HCEC 1CT (cell line): Measurements from ENCODE around the gene ARHGEF6.
A peak's percentile ranks its signal among the peaks of the same experiment; 100 is the strongest.

Source experiments
- DNase-seq: peaks from one replicate; pipeline ENCODE4 v3.0.0-alpha.2; 2017

ARHGEF6 gene

DNA sequence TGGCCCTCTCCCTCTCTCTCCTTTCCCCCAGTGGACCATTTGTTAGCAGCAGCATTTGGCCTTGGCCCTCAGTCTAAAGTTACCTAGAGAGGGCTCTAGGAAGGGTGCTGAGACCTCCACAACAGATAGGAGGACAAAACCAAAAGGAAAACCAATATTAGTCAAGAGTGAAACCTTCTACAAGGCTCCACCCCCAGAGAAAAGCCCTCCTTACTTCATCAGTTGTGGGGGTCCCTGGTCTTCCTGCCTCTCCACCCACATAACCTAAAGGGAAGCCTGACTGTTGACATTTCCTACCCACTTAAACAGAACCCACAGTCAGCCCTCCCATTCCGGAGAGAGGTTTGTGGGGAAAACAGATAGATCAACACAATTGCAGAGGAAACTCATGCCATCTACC is 137.5 kb downstream of the ARHGEF6 start:
- no peak for DNase-seq

GRCh38 chrX:136639506-136640176 is 141.1 kb downstream of the ARHGEF6 start:
- DNase-seq = peak; percentile 2

- no peak for DNase-seq
Observed at GRCh38 chrX:136636121-136636520, 144.6 kb downstream of the ARHGEF6 start.

DNA sequence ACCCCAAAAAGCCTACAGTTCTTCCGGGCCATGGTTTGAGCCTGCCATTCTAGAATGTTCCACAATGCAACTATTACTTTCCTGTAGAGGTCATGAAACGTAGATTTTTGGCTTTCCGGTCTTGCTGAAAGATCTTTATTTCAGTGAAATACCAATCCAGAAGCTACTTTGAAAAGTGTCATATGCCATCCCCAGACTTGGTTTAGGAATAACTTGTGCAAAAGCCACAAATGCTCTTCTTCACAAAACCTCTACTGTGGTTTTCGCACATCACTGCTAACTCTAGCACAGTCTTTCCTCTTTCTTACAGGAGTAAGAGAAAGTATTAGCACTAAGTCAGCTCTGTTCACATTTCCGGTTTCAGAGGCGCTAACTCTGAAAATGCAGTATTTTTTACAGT is 145.5 kb downstream of the ARHGEF6 start:
- DNase-seq = no peak

- DNase-seq = no peak
Observed at GRCh38 chrX:136630881-136631280, 149.9 kb downstream of the ARHGEF6 start.

- DNase-seq = no peak
Observed at GRCh38 chrX:136629084-136629750, 151.5 kb downstream of the ARHGEF6 start.

GRCh38 chrX:136627409-136627808 is 153.3 kb downstream of the ARHGEF6 start:
- DNase-seq = no peak

DNA sequence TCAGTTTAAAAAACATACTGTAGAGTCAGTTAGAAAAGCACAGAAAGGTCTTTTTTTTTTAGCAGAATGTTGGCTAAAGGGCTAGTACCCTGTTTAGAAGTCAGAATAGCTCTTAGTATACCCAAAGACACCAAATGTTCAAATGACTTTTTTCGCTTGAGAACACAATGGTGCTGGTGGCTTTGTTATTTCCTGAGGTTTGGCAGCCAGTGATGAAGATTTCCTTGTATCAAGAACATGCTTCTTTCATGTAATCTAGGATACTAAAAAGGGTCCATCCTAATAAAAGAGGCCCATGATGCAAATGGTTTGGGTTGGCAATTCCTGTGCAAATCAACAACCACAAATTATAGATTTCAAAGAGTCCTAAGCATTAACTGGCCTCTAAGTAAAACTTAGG is 153.8 kb downstream of the ARHGEF6 start:
- DNase-seq = no peak

DNA sequence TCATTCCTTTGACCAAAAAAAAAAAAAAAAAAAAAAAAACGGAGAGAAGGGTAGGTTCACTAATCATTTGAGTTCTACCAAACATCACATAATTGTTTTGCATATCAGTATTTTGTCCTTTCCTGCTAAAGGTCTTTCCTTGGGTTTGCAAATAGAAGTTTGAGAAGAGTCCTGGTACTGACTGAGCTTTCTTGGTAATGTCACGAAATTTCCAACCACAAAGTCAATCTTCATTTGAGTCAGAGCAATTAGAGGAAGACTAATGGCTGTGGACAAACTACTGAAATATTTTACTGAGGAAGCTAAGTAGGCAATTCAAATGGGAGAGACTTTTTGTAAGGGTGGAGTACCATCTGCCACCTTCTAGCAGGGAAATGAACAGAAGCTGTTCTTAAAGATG is 154.5 kb downstream of the ARHGEF6 start:
- no peak for DNase-seq

DNA sequence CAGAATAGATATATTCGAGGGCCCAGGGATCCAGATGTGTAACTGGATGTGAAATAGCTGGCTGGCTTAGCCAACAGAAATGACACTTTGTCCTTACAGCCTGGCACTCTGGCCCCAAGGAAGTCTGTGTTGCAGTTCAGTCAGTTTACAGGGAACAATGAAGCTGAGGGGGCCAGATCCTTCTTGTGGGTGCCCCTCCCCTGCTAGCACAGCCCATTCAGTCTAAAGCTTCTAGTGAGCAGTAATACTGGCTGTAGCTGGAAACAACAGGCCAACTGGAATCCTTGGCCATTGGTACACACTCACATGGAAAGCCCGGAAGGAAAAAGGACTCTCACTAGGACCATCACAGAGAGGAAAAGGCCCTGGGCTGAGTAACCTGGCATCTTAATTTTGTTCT is 155.5 kb downstream of the ARHGEF6 start:
- DNase-seq = no peak

DNA sequence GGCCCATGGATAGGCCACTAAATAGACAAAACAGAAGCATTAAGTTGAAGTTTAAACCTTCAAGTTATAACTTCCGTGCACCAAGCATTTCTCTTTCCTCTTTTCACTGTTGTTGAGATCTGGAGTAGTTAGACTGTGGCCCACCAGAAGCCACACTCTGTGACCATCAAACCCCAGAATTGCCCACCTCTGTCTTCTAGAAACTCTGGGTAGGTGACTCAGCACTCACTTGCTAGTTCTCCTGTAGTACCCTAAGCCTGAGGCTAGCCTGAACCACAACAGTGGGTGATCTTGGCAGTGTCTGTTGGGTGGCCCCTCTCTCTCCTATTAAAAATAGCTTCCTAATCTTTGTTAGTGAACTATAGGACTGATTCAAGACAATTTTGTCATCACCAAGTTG is 157.3 kb downstream of the ARHGEF6 start:
- DNase-seq = no peak

GRCh38 chrX:136622568-136622967 is 158.2 kb downstream of the ARHGEF6 start:
- DNase-seq = no peak

- no peak for DNase-seq
Observed at GRCh38 chrX:136620780-136621179, 160.0 kb downstream of the ARHGEF6 start.

DNA sequence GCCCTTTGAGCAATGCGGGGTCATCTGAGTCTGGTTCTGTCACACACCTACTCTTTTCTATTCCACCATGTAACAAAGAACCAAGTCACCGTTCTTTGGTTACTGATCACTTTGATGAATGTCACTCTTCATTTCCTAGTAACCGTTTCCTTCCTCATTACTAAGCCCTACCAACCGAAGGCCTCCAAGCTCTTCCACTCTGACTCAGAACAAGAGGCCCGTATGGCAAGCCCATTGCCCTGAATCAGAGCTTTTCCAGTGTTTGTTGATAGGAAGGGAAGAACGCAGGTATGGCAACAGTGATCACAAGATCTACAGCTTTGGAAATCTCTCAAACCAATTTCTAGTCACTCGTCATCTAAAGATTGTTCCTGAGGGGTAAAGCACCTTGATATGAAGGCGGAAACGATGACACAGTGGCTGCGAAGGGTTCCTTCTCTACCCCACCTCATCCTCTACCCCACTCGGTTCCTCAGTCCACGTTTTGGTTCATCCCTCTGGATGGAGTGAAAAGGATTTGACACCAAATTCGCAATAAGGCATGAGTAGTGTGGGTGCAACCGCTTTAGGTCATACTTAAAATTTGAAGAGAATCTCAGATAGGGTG is 160.7 kb downstream of the ARHGEF6 start:
- no peak for DNase-seq

- no peak for DNase-seq
Observed at GRCh38 chrX:136616987-136617685, 163.6 kb downstream of the ARHGEF6 start.
